Measurements from ENCODE around the gene SNX9.

DNA sequence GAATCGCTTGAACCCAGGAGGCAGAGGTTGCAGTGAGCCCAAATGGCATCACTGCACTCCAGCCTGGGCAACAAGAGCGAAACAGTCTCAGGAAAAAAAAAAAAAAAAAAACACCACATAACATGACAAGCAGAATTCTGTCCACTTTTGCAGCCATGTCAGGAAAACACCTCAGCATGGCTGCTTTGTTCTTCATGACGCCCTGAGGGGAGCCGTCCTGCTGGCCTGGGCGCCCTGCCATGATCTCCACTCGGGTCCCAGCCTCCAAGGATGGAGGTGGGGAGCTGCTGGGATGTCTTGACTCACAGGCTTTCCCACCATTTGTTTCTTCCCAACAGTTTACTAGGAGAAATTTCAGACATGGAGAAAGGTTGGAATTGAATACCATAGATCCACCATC lies 42.2 kb downstream of the SNX9 start:
- TF ChIP-seq, protein P1, sequence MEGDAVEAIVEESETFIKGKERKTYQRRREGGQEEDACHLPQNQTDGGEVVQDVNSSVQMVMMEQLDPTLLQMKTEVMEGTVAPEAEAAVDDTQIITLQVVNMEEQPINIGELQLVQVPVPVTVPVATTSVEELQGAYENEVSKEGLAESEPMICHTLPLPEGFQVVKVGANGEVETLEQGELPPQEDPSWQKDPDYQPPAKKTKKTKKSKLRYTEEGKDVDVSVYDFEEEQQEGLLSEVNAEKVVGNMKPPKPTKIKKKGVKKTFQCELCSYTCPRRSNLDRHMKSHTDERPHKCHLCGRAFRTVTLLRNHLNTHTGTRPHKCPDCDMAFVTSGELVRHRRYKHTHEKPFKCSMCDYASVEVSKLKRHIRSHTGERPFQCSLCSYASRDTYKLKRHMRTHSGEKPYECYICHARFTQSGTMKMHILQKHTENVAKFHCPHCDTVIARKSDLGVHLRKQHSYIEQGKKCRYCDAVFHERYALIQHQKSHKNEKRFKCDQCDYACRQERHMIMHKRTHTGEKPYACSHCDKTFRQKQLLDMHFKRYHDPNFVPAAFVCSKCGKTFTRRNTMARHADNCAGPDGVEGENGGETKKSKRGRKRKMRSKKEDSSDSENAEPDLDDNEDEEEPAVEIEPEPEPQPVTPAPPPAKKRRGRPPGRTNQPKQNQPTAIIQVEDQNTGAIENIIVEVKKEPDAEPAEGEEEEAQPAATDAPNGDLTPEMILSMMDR (conservative IDR thresholded peaks at IDR 0.05 in 1 of 2, IDR thresholded peaks at IDR 0.05 in 1 of 2; ENCODE audit: low read depth in 1 of 2, low read length in 2 of 2), result no peak
- no peak for TF ChIP-seq EZH2 (IDR thresholded peaks at IDR 0.05; ENCODE audit: low read length, missing control alignments)

All from fibroblast of lung (primary cell).